NCI-H774 (cell line): ENCODE data around the gene DDR2.

ENCODE experiments used
- DNase-seq: peaks from one replicate; lab custom pipeline; 2025; lab: John Stamatoyannopoulos, UW

The DDR2 gene

DNA sequence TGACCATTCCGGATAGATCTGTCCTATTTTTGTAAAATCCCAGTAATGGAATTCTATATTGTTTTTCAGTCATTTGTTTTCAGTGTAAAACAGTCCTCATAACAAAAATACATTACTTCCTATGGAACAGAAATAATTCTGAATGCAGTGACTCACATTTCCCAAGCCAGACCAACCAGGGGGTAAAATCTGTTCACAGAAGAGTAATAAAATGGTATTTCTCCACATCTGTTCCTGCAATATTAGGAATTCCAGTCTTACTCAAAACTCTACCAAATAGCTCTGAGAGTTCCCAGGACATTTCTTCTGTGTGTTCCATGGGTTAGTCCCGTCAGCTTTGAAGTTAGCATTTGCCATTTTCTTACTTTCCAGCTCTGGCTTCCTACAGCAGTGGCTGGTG is 2.6 kb upstream of the DDR2 start:
- no peak for DNase-seq

DNA sequence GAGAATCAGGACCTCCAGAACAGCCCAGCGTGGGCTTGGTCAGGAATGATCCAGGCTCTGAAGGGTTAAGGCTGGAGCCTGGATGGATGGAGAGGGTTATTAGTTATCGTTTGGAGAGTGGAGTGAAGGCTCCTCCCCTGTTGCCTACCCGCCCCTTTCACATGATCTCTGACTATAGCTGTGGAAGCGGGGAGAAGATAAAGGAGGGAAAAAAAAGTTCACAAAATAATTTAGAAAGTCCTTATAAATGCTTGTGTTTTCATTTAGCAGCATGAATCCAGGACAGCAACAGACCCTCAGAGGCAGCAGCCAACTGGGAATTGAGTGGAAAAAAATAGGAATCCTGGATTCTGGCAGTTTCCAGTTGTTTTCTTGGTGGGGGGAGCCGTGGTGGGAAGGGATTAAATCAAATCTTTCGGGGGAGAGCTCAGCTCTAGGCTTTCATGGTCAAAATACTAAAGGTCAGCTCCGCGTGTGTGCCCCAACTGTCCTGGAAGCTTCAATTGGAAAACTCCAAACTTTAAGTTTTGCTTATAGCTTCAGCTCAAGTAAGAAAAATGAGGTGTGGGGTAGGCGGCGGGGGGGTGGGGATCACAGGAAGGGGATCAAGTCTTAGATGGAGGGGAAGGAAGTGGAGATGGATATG is 595 bp upstream of the DDR2 start:
- no peak for DNase-seq

DNA sequence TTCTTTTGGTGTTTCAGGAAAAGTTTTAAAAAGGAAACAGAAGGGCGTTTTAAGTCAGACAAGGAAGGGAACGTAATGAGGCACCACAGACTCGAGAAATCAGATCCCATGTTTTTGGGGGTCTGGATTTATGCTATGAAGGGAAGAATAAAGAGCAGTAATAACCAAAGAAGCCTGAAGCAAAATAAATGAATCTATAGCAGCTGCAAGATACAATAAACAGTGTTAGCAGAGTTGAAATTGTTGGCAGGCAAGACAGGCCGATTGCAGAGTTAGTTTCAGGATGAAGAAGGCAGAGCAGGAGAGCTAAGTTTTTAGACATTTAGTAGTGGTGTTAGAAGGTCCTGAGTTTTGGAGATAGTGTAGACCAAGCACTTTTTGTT is 425 bp downstream of the DDR2 start:
- DNase-seq = no peak

DNA sequence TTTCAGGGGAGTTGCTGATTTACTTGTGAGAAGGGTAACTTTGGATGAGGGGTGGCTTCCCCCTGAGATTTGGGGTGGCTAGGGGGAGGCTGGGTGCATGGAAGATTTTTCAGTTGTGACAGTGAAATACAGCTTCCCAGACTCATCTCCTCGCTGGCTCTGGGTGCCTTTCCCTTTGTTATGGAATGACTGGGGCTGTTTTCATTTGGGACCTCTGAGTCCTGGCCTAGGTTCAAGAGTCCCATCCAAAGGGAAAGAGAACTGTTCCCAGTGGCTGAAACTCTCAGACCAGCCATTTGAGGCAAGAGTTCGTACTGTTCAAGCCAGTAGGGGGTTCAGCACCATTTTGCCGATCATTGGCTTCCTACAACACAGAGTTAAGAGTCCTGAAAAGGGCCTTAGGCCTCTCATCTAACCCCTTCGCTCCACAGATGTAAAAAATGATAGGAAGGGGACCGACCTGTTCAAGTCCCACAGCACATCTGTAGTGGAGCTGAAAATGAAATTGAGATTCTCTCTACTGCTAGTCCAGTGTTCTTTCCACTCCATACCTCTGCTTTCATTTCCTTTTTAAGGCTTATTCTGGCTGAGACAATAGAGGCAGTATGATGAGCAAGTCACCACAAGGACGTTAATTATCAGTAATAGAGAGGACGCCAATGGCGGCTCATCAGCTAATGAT is 958 bp downstream of the DDR2 start:
- no peak for DNase-seq

DNA sequence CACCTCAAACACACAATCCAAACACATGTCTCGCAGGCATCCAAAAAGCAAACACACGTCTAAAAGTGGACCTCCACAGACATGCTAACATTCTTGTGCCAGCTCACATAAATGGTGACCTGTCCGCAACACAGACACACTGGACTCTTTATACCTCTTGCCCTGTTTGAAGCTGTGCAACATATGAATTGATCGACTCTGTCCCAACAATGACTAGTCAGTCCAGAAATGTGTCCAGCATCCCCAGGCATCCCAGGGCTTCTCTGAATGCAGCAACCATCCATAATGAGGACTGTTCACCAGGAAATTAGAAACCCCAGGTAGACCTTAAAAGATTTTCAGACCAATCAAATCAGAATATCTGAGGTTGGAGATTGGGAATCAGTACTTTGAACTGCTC is 3.2 kb downstream of the DDR2 start:
- no peak for DNase-seq

DNA sequence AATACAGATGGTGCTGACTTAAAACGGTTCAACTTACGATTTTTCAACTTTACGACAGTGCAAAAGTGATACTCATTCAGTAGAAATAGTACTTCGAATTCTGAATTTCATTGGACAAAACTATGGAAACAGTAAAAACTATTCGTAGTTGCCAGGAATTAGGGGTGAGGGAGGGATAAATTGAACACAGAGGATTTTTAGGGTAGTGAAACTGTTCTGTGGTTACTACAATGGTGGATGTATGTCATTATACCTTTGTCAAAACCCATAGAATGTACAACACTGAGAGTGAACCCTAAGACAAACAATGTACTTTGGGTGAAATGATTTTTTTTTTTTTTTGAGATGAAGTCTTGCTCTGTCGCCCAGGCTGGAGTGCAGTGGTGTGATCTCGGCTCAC is 7.5 kb downstream of the DDR2 start:
- no peak for DNase-seq

DNA sequence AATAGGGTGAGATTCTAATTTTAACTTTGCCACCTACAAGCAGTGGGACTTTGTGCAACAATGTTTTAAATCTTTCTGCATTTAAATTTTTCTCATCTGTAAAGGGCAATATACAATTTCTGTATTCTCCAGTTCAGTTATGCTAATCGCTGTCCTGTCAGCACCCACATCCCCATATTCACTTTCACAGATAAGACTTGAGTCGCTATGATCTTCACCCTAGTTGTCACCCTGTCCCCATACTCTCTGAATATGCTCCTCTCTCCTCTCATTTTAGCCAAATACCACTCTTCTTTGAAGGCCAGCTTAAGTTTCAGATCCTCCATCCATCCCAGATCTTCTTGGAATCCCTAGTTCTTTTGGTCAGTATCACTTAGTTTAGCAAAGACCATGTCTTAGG is 8.8 kb downstream of the DDR2 start:
- no peak for DNase-seq

DNA sequence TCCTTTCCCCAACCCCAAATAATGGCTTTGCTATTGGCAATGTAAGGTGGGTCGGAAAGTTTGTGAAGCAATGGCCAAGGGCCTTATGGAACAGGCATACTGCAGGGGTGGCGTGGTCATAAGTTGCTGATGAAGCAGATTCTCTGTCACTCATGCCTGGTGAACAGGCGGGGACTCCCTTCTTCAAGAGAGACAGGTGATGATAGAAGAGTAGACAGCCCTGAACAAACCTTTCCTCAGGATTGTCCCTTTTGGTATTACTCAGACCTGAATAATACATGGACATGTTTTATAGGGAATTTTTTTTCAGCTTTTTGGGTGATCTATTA is 12.7 kb downstream of the DDR2 start:
- DNase-seq = no peak

DNA sequence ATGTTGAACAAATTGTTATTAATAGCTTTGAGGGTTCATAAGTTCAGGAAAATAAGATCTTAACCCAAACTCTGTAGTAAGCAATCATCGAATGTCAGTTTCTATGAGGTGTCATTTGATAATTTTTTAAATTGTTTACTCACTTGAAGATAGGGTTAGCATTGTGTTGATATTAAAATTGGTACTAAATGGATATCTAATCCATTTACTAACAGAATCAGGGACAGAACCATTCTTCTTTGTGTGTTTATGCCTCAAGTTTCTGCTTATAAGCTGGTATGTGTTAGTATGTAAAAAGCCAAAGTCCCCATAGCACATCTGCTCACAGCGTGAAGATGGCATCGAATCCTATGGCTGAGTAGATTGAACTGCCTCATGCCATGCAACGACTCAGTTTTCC is 13.4 kb downstream of the DDR2 start:
- DNase-seq = no peak

DNA sequence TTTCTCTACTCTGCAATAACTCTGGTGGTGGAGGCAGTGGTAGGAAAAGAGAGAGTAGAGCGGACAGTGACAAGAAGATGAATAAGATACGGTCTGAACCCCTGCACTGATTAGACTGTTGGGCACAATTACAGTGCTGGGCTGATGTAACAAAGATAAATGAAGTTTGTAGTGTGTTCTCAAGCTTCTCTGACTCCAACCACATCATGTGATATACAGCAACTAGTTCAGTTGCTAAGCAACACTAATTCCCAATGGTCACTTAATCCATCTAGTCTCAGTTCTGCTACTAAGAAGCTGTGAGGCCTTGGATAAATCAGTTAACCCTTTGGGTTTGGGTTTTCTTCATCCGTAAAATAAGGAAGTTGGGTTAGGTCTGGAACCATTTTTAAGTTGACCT is 17.3 kb downstream of the DDR2 start:
- no peak for DNase-seq

DNA sequence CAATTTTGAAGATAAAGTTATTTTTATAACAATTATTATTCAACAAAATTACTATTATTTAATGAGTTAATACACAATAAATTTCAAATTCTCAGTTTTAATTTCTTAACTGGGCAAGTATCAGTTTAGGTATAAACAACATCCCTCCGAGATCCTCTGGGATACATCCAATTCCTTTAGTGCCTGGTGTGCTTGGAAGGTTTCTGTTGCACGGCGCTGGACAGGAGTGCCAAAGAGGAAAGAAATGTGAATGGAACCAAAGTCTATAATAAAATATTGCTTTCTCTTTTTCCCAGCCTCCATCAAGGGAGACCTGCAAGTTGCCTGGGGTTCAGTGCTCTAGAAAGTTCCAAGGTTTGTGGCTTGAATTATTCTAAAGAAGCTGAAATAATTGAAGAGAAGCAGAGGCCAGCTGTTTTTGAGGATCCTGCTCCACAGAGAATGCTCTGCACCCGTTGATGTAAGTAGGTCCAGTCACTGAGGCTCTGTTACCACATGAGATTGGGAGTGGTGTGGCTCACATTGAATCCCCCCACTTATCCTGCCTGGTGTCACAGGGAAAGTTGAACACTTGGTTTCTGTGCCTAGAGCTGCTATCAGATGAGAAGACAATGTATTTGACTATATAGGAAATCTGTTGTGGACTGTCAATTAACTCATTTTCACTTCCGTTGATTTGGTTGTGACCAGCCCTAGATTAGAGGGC is 22.8 kb downstream of the DDR2 start:
- DNase-seq = no peak

DNA sequence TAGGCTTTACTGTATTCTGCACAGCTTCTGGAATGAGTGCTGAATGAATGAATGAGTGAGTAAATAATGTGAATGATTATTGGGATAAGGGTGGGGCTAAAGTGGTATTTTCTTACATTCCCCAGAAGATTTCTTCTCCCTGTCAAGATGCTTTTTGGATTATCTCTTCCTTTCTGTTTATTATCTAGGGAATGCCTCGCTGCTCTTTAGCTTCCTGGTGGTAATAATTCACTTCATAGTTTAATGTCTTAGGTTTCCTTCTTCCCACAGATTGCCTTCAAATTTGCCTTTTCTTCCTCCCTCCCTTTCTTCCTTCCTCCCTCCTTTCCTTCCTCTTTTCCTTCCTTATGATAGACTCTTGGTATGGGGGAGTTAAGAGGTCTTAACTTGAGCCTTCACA is 24.0 kb downstream of the DDR2 start:
- DNase-seq = no peak

DNA sequence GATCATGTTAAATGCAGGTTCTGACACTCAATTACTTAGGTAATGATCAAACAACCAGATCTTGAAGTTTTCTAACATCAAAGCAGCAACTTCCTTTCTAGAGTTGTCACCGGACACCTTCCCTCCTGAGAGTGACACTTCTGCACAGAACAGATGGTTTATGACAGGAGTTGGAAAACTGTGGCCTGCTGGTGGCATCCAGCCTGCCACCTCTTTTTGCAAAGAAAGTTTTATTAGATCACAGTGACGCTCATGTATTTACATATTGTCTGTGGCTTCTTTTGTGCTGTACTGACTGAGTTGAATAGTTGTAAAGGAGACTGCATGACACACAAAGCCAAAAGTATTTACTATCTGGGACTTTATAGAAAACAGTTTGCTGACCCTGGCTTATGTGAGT is 28.3 kb downstream of the DDR2 start:
- DNase-seq = no peak

DNA sequence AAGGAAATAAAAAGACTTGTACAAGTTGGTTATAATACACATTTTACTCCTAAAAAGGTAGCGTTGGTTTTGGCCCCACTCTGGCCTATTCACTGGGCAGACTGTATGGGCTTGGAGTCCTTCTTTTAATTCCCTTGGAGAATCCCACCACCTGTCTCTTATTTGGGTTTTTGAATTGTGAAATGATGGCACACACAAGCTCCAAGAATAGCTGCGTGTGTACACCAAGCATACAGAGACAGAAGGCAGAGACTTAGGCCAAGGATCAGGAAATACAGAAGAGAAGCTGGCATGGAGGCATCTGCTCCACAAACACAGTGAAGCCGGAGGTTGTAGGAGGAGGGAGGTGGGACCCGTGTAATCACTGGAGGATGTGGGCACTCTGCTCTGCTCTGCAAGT is 29.1 kb downstream of the DDR2 start:
- DNase-seq = no peak

DNA sequence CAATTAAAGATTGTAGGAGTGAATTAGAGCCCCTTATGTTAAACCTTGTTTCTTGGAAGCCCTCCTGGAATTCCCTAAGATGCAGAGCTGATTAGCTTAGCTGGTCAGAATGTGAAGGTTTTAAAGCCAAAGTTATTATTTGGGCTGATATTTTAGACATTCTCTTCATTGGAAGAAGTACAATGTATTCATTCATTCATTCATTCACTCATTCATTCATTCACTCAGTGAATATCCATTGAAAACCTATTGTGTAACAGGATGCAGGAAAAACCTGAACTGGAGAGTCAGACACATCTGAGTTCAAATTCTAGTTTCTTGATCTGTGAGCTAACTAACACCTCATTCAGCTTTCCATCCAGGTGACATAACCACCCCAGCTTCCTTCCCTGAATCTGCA is 29.7 kb downstream of the DDR2 start:
- DNase-seq = no peak

DNA sequence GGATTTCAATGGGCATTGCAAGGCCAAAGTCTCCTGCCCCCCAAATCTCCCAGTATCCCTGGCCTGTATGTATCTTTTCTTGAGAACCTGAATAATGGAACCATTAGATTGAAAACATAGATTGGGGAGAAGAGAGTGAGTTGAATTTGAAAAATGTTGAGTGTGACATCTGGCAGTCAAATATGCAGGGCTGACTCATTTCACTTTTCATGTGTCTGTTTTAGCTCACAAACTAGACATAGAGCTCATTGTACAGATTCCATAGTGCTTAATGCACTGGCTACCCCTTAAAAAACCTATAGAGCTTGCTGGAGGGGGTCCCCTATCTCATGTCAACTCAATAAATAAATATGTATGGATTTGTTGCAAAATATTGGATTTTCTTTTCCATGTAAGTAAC is 30.8 kb downstream of the DDR2 start:
- no peak for DNase-seq

DNA sequence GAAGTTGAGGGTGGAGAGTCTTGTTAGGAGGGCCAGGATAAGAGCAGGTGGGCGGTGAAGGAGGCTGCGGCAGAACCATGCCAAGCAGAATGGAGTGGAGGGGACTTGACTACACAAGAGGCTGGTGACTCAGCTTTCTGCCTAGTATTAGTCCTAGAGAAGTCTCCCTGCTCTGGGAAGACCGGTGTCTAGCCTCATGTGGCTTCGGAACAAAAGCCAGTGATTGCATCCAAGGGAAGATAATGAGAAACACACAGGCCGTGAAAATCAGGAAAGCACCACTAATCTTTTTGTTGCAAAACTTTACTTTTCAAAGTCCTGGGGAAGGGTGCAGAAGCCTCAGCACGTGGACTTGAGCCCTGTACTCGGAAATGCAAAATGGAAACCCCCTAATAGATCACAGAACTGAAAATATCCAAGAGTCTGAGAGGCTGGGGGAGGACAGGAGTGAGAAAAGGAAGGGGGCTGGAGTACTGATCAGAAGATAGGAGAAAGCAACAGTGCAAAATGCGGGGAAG is 31.4 kb downstream of the DDR2 start:
- DNase-seq = no peak

DNA sequence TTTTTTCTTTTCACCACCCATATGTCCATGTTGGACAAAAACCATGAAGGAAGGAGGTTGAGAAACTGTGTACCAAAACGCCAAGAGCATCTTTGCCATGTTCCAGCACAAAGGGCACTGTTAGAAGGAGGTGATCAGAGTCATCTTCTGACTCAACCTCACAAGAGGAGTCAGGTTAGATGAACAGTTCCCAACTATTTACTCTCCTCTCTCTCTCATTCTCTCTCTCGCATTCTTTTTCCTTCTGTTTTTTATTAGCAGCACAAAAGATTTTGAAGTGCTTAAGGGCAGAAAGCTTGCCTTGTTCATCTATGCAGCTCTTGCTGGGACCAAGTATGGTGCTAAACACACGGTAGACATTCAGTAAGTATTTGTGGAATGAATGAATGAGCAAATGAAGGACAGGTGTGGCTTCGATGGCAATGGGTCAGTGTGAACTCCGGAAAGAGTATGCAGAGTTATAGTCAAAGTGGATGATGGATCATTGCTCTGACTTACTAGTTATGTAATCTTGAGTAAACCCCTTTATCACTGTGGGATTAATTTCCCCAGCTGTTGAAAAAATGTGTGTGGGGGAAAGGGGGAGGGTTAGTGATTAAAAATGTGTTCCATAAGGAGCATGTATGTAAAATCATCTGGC is 33.9 kb downstream of the DDR2 start:
- DNase-seq = no peak

DNA sequence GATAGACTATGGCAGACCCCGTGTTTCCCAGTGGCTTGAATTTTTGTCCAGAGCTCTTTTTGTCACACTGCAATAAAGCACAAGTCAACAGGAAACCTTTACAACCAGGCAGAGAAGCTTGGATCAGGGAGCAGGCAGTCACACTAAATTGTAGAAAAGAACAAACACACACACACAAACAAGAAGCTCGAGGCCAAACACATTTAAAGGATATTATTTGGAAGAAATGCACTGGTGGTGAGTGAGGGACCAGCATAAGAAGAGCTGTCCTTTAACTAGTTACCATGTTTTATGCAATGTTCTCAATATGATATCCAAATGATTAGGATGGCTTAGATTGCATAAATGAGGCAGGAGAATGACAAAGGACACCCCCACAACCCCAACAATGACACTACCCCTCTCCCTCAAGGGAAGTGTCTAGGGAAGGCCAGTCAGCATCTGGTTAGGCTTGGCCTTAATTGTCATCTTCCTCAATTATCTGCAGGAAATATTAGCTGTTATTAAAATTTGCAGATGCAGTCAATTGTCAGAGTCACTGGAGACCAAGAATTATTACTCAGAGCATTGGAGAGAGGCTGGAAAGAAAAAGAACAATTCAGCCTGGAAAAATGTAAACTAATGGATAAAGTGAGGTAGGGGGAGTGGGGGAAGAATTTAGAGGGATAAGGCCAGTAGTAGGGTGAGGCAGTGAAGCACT is 35.3 kb downstream of the DDR2 start:
- DNase-seq = no peak

DNA sequence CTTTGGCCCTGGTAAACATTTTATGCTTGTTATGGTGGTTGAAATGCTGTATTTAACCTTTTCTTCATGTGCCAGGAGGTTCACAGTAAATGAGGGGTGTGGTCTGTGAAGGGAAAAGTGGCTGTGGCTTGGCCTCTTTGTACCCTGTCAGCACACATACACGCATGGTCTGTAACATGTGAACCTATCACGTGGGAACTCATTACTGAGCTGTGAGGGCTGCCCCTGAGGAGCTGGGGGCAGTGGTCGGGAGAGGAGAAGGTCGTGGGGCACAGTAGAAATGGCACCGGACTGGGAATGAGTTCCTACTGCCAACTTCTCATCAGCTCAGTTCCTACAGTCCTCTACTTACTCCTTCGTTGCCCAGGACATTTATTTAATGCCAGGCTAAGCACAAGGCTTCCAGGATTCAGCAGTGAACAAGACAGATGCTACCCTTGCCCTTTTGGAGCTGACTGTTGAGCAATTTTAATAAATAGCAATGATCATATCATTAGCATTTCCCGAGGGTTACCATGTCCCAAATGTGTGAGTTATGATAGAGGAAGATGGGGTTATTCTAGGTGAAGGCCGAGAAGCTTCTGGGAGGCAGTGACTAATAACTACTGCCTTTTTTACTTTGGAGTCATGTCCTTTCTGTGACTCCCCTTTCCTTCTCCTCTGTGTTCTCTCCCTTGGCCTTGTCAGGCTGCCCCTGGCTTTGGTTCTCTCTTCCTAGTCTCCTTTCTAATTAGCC is 38.8 kb downstream of the DDR2 start:
- DNase-seq = no peak

DNA sequence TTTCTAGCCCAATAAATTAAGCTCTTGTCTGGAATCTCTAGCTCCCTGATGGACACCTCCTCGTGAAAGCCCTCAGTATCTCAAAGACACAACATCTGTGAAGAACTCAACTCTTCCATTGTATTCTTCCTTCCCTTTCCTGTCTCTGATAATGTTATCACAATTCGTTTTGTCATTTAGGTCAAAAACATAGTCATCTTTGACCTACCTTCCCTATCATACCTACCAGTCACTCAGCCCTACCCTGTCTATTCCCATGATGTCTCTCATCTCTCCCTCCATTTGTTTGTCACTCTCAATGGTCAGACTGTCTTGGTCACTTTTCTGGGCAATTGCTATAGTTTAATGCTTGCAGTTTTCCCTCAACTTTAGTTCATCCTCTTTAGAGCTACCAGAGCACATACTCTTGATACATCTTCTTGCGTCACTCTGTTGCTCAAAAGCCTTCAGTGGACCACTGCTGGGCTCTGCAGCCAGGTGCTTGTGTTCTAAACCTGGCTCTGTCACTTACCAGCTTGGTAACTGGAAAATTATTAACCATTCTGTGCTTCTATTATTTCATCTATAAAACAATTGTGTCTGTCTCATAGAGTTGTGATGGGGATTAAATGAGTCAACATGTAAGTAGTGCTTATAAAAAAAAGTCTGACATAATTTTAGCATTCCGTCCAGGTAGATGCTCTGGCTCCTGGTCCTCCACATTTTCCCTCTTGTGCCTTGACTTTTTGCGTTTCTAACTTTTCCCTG is 39.6 kb downstream of the DDR2 start:
- no peak for DNase-seq
